ENCODE measurements around the gene CLOCK. TPM values are rescaled to one million over a fixed set of nuclear protein-coding genes. Genes with fewer than 3 reads are reported as not detected.
"Not testable (repeated sequence)": the region's sequence is repeated elsewhere in the genome, so short reads cannot be mapped to it uniquely, and the experiment has no call there.

CLOCK gene
- total and polyA plus RNA-seq, 12 donors, result 6.9 to 37.0 (median 27.9) TPM

- Histone ChIP-seq H3K9me3 (replicated peaks in 1 of 3) (no peaks in the 10 kb centered on the region), H3K36me3 (replicated peaks in 1 of 2) (no peaks in the 10 kb centered on the region), H3K4me3 (peak overlapping the region in 1 of 4 donors; percentile 10), H3K4me1 (replicated peaks in 1 of 2) (peaks cover 0 to 5% of the 10 kb centered on the region in 2 donors), H3K27ac (no peak overlapping the region), H3K27me3 (no peaks in the 10 kb centered on the region)
- TF ChIP-seq POLR2A (IDR thresholded peaks at IDR 0.05) (no peak), CTCF (IDR thresholded peaks at IDR 0.05) (no peak)
- WGBS, 4 donors, result 61 to 69% (median 66%) methylated on average over 10 of the region's 10 CpGs
- intact Hi-C loops (cut with DNase I), result no loop called here
- peak in 6 of 7 donors; percentile 33 to 65 (median 50) for DNase-seq
Observed at GRCh38 chr4:55553441-55554201, 6.9 kb upstream of the CLOCK start.

GRCh38 chr4:55551964-55552363, 5.3 kb upstream of the CLOCK start:
- H3K27ac ChIP-seq; H3K4me3 ChIP-seq; DNase-seq; H3K27me3 ChIP-seq; H3K9me3 ChIP-seq (replicated peaks in 1 of 3); H3K36me3 ChIP-seq (replicated peaks in 1 of 2); intact Hi-C loops (cut with DNase I): not testable (repeated sequence)
- WGBS, 4 donors, result 86 to 92% (median 88%) methylated on average over 6 of the region's 6 CpGs
- peaks cover 5 to 11% of the 10 kb centered on the region in 2 donors for H3K4me1 ChIP-seq (replicated peaks in 1 of 2)

- Histone ChIP-seq H3K4me3 (no peak overlapping the region), H3K9me3 (replicated peaks in 1 of 3) (no peaks in the 10 kb centered on the region), H3K27me3 (no peaks in the 10 kb centered on the region), H3K4me1 (replicated peaks in 1 of 2) (peaks cover 5 to 16% of the 10 kb centered on the region in 2 donors), H3K36me3 (replicated peaks in 1 of 2) (no peaks in the 10 kb centered on the region), H3K27ac (no peak overlapping the region)
- intact Hi-C loops (cut with DNase I), result loop anchor here (5.0 to 10.0 kb wide), 4 partner anchors 85 to 205 kb away; partner anchors contain the start of gene SRD5A3 (in 2 of the 2)
- DNase-seq, result no peak
- WGBS, 4 donors, result 52 to 75% (median 67%) methylated on average over 2 of the region's 2 CpGs
- TF ChIP-seq POLR2A (IDR thresholded peaks at IDR 0.05) (no peak), CTCF (IDR thresholded peaks at IDR 0.05) (no peak)
Observed at GRCh38 chr4:55549888-55550287, 3.2 kb upstream of the CLOCK start.

GRCh38 chr4:55547918-55548317, 1.2 kb upstream of the CLOCK start:
- no peaks in the 10 kb centered on the region for H3K27me3 ChIP-seq
- no peak for TF ChIP-seq POLR2A (IDR thresholded peaks at IDR 0.05)
- TF ChIP-seq CTCF (IDR thresholded peaks at IDR 0.05), result no peak
- H3K36me3 ChIP-seq (replicated peaks in 1 of 2), result no peaks in the 10 kb centered on the region
- no peak for DNase-seq
- H3K9me3 ChIP-seq (replicated peaks in 1 of 3), result no peaks in the 10 kb centered on the region
- H3K27ac ChIP-seq, result peak overlapping the region in 2 of 5 donors; percentile 98 to 99
- H3K4me1 ChIP-seq (replicated peaks in 1 of 2), result peaks cover 10 to 18% of the 10 kb centered on the region in 2 donors
- peak overlapping the region in 2 of 4 donors; percentile 95 to 96 for H3K4me3 ChIP-seq
- intact Hi-C loops (cut with DNase I), result loop anchor here (5.0 to 10.0 kb wide), 4 partner anchors 83 to 203 kb away; partner anchors contain the start of gene SRD5A3 (in 2 of the 2)
- WGBS, 4 donors, result 52 to 76% (median 67%) methylated on average over 4 of the region's 4 CpGs

All from adrenal gland (tissue), 12 donors.